ENCODE results near the gene TAS2R1.

The TAS2R1 gene

GRCh38 chr5:9630251-9630650, at the start of gene TAS2R1:
Gene TAS2R1 (minus strand): TSS chr5:9630351. CDS start chr5:9630032, 319 bp downstream.
- no peak for DNase-seq
- intact Hi-C loops (cut with DNase I) = no loop called here

- no peak for DNase-seq
- intact Hi-C loops (cut with DNase I) = no loop called here
Measured at GRCh38 chr5:9670371-9670770, 40.2 kb upstream of the TAS2R1 start.

- intact Hi-C loops (cut with DNase I) = no loop called here
- no peak for DNase-seq
Measured at GRCh38 chr5:9667906-9668305, 37.8 kb upstream of the TAS2R1 start.

GRCh38 chr5:9663891-9664290, 33.7 kb upstream of the TAS2R1 start:
- intact Hi-C loops (cut with DNase I) = no loop called here

GRCh38 chr5:9661316-9662015, 31.3 kb upstream of the TAS2R1 start:
- DNase-seq = no peak
- intact Hi-C loops (cut with DNase I) = no loop called here

More at GRCh38 chr5:9663891-9664290, 33.7 kb upstream of the TAS2R1 start:
- no peak for DNase-seq

- intact Hi-C loops (cut with DNase I) = no loop called here
- no peak for DNase-seq
Measured at GRCh38 chr5:9658706-9659105, 28.6 kb upstream of the TAS2R1 start.

- intact Hi-C loops (cut with DNase I) = no loop called here
- no peak for DNase-seq
Measured at GRCh38 chr5:9657819-9658218, 27.7 kb upstream of the TAS2R1 start.

- intact Hi-C loops (cut with DNase I) = no loop called here
- no peak for DNase-seq
Measured at GRCh38 chr5:9655641-9656040, 25.5 kb upstream of the TAS2R1 start.

- no peak for DNase-seq
- intact Hi-C loops (cut with DNase I) = no loop called here
Measured at GRCh38 chr5:9654886-9655285, 24.7 kb upstream of the TAS2R1 start.

GRCh38 chr5:9653811-9654210, 23.7 kb upstream of the TAS2R1 start:
- intact Hi-C loops (cut with DNase I) = no loop called here
- DNase-seq = peak in 32 of 42 donors; percentile 9 to 68 (median 38)

- intact Hi-C loops (cut with DNase I) = no loop called here
- DNase-seq = no peak
Measured at GRCh38 chr5:9653061-9653460, 22.9 kb upstream of the TAS2R1 start.

- intact Hi-C loops (cut with DNase I) = no loop called here
- DNase-seq = no peak
Measured at GRCh38 chr5:9652295-9652694, 22.1 kb upstream of the TAS2R1 start.

GRCh38 chr5:9646843-9647242, 16.7 kb upstream of the TAS2R1 start:
- DNase-seq = no peak
- intact Hi-C loops (cut with DNase I) = no loop called here

GRCh38 chr5:9644630-9645029, 14.5 kb upstream of the TAS2R1 start:
- intact Hi-C loops (cut with DNase I) = no loop called here

GRCh38 chr5:9642621-9643020, 12.5 kb upstream of the TAS2R1 start:
- intact Hi-C loops (cut with DNase I) = no loop called here
- no peak for DNase-seq

More at GRCh38 chr5:9644630-9645029, 14.5 kb upstream of the TAS2R1 start:
- DNase-seq = no peak

GRCh38 chr5:9641806-9642355, 11.7 kb upstream of the TAS2R1 start:
- DNase-seq = no peak
- intact Hi-C loops (cut with DNase I) = no loop called here

- intact Hi-C loops (cut with DNase I) = no loop called here
- no peak for DNase-seq
Measured at GRCh38 chr5:9632495-9632894, 2.3 kb upstream of the TAS2R1 start.

GRCh38 chr5:9627541-9627940, 2.6 kb downstream of the TAS2R1 start:
- intact Hi-C loops (cut with DNase I) = no loop called here
- peak in 26 of 42 donors; percentile 13 to 79 (median 39) for DNase-seq

GRCh38 chr5:9626955-9627354, 3.2 kb downstream of the TAS2R1 start:
- intact Hi-C loops (cut with DNase I) = no loop called here
- DNase-seq = peak in 5 of 42 donors; percentile 8 to 50 (median 25)

- intact Hi-C loops (cut with DNase I) = no loop called here
- DNase-seq = no peak
Measured at GRCh38 chr5:9625731-9626130, 4.4 kb downstream of the TAS2R1 start.

- intact Hi-C loops (cut with DNase I) = no loop called here
Measured at GRCh38 chr5:9625286-9625685, 4.9 kb downstream of the TAS2R1 start.

More at GRCh38 chr5:9625286-9625685, 4.9 kb downstream of the TAS2R1 start:
- no peak for DNase-seq

Data from head of caudate nucleus (tissue), 42 donors.